ENCODE results near the gene TTC7B.

DNA sequence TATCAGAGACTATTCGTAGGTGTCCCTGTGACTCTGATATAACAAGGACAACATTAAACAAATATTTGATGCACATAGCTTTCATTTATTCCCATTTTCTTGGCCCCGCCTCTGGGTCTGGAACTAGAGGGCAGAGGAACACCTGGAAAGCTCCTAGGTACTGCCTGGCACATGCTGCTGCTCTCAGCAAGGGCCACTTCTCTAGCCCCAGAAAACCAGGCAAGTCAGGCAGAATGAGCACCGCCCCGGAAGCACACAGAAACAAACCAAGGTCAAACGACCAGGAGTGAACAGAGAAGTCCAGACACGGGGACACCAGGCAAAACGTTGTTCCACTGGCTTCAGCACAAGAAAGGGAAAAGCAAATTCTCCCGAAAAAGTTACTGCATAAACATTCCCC lies 76.1 kb downstream of the TTC7B start:
- TF ChIP-seq, protein P1, sequence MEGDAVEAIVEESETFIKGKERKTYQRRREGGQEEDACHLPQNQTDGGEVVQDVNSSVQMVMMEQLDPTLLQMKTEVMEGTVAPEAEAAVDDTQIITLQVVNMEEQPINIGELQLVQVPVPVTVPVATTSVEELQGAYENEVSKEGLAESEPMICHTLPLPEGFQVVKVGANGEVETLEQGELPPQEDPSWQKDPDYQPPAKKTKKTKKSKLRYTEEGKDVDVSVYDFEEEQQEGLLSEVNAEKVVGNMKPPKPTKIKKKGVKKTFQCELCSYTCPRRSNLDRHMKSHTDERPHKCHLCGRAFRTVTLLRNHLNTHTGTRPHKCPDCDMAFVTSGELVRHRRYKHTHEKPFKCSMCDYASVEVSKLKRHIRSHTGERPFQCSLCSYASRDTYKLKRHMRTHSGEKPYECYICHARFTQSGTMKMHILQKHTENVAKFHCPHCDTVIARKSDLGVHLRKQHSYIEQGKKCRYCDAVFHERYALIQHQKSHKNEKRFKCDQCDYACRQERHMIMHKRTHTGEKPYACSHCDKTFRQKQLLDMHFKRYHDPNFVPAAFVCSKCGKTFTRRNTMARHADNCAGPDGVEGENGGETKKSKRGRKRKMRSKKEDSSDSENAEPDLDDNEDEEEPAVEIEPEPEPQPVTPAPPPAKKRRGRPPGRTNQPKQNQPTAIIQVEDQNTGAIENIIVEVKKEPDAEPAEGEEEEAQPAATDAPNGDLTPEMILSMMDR (IDR thresholded peaks at IDR 0.05 in 4 of 5, conservative IDR thresholded peaks at IDR 0.05 in 1 of 5) = no peak
- TF ChIP-seq POLR2A (IDR thresholded peaks at IDR 0.05) = no peak

Measured in gastrocnemius medialis (tissue), 4 donors.